Thoracic aorta (tissue), 2 donors: ENCODE data around the gene PTCD1. TPM values are rescaled to one million over a fixed set of nuclear protein-coding genes. Genes with fewer than 3 reads are reported as not detected.
A peak's percentile ranks its signal among the peaks of the same experiment; 100 is the strongest.

Experiments
- ATAC-seq: fragments of 150-250 bp; one replicate; pipeline ENCODE4 v1.8.0; 2017; ENCODE audit warnings: low read depth; ENCODE audit not compliant: insufficient number of reproducible peaks, low FRiP score
- DNase-seq: peaks from one replicate; pipeline ENCODE4 v3.0.0-alpha.2; 2020; ENCODE audit warnings: low spot score
- H3K27ac ChIP-seq, 2 donors: fragments of 200-600 bp; sonication (generic); 1 replicate in 1 of 2; 2 replicates in 1 of 2; pipeline ENCODE4 v1.5.1; 2016; ENCODE audit warnings: mild to moderate bottlenecking in 2 of 2, moderate library complexity in 2 of 2
- H3K27me3 ChIP-seq: fragments of 200-600 bp; sonication (generic); replicated peaks from 2 replicates; pipeline ENCODE4 v1.6.0; 2016; ENCODE audit warnings: mild to moderate bottlenecking; ENCODE audit not compliant: insufficient read depth
- H3K36me3 ChIP-seq: fragments of 200-600 bp; sonication (generic); one replicate; pipeline ENCODE4 v1.5.1; 2016
- H3K4me1 ChIP-seq, 2 donors: fragments of 200-600 bp; sonication (generic); 1 replicate in 1 of 2; 2 replicates in 1 of 2; pipeline versions ENCODE4 v1.5.1 to v1.6.0; 2016; ENCODE audit warnings: low read depth in 2 of 2, mild to moderate bottlenecking in 1 of 2; ENCODE audit not compliant: control insufficient read depth in 1 of 2
- H3K4me3 ChIP-seq: fragments of 200-600 bp; sonication (generic); 2 replicates; pipeline ENCODE4 v1.5.1; 2016; ENCODE audit warnings: mild to moderate bottlenecking
- H3K9me3 ChIP-seq: fragments of 200-600 bp; sonication (generic); 2 replicates; pipeline ENCODE4 v1.5.1; 2016
- CTCF ChIP-seq: fragments of 200-600 bp; sonication (generic); IDR thresholded peaks from one replicate; pipeline ENCODE4 v1.5.1; 2019; ENCODE audit warnings: antibody characterized with exemption
- total RNA-seq, 2 donors: library from RNA; depleted of rRNA; stranded (reverse); fragments of >200 nt; gene quantifications; one replicate each; pipeline versions ENCODE4 v1.1.0 to v1.2.3, GENCODE V29; 2016

Gene PTCD1
- total RNA-seq, 2 donors from 2014 or later: 5.1 to 23.7 TPM

DNA sequence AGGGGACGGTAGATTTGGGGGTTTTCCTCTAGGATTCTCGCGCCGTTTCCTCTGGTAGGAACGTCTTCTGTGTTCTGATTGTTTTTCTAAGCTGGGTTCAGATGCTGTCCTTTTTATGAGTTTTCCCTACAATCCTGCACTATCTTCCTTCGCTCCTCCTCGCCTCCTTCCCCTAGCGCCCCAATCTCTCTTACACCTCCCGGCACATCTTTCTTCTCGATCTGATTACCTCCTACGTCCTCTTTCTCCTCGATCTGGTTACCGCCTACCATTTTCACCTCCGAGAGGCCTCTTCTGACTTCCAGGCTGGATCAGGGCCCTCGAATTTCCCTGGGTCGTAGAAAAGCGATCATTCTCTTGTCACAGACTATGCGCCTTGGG lies 29.4 kb downstream of the PTCD1 start:
- H3K36me3 ChIP-seq: peaks cover 29% of the 10 kb centered on the region
- DNase-seq (no peak), ATAC-seq (no peak)
- H3K27me3 ChIP-seq: no peaks in the 10 kb centered on the region
- TF ChIP-seq CTCF: no peak
- peaks cover 24 to 32% of the 10 kb centered on the region in 2 donors for H3K4me1 ChIP-seq
- H3K4me3 ChIP-seq: peak overlapping the region; percentile 96
- no peaks in the 10 kb centered on the region for H3K9me3 ChIP-seq
- H3K27ac ChIP-seq: peak overlapping the region; percentile 95 to 96

DNA sequence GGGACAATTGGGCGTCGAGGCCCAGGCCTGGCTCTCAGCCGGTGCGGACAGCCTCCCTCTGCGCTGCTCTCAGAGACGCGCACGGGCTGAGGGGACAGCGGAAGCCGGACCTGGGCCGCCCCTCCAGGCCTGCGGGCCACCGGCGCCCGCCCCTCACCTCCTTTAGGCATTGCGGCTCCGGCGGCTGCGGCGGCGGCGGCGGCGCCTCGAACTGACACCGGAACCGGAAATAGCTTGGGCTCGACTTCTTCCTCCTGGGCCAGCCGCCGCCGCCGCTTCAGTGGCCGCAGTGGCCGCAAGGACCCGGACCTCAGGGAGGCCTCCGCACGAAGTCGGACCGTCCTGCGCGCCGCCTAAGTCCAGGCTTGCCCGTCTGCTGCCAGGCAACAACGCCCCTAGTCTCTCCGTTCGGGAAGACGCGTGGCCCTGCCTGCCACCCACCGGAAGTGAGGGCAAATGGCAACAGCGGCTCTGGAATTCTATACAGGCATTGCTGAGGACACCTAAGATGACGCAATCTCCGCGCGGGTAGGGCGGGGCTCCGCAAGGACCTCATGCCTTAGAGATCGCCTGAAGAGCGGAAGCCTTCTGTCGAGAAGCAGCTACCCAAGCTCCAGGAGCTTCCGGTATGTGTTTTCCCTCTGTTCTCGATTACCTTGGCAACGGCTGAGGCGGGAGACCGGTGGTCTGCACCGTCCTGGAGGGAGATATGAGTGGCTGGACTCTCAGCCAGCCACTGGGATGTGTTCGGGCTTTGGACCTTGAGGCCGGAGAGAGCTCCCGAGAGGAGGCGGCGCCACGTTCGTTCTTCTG lies 30.0 kb downstream of the PTCD1 start, which contains the start of the genes BUD31 and PDAP1:
Gene BUD31, plus strand, starts transcription at position 591 of the 813 bp plus-strand sequence. CDS start 2,124 bp downstream, outside the sequence.
Gene PDAP1, minus strand, starts transcription at position 219 of the 813 bp plus-strand sequence. Its CDS starts 49 bp downstream, at position 170.
- DNase-seq: peak; percentile 62
- Histone ChIP-seq H3K36me3 (peaks cover 31% of the 10 kb centered on the region), H3K4me3 (peak within 1 kb of the TSS; percentile 96), H3K27ac (peak within 1 kb of the TSS; percentile 95 to 96), H3K9me3 (no peaks in the 10 kb centered on the region), H3K27me3 (no peaks in the 10 kb centered on the region), H3K4me1 (peaks cover 24 to 32% of the 10 kb centered on the region in 2 donors)
- TF ChIP-seq CTCF: no peak
- ATAC-seq: peak; percentile 93

GRCh38 chr7:99407872-99408378 lies 30.7 kb downstream of the PTCD1 start:
- no peak for TF ChIP-seq CTCF
- Histone ChIP-seq H3K27me3 (no peaks in the 10 kb centered on the region), H3K4me1 (peaks cover 24 to 32% of the 10 kb centered on the region in 2 donors), H3K27ac (peak overlapping the region; percentile 95 to 96), H3K9me3 (no peaks in the 10 kb centered on the region), H3K4me3 (peak overlapping the region; percentile 96), H3K36me3 (peaks cover 24% of the 10 kb centered on the region)
- ATAC-seq: peak; percentile 67
- peak; percentile 77 for DNase-seq

- Histone ChIP-seq H3K27ac (no peak overlapping the region), H3K4me1 (peaks cover 24 to 32% of the 10 kb centered on the region in 2 donors), H3K27me3 (no peaks in the 10 kb centered on the region), H3K4me3 (no peak overlapping the region), H3K36me3 (peaks cover 21% of the 10 kb centered on the region), H3K9me3 (no peaks in the 10 kb centered on the region)
- DNase-seq (no peak), ATAC-seq (no peak)
- TF ChIP-seq CTCF: no peak
These were observed 32.0 kb downstream of the PTCD1 start for GRCh38 chr7:99406557-99406956.

DNA sequence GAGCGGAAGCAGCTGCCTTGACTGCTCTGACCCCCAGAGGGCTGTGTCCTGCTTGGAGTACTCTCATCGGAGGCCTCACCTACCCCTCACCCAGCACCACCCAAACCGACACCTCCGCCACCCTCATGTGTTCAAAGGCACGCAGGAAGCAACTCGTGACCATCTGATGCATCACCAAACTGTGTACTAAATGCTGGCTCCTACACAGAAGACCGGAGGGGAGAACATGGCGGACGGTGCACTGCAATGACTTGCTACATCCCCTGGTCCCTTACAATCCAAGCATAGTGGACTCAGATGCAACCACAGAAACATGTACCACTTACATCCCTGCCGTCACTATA lies 33.6 kb downstream of the PTCD1 start:
- no peak for DNase-seq
- Histone ChIP-seq H3K27me3 (no peaks in the 10 kb centered on the region), H3K4me3 (no peak overlapping the region), H3K9me3 (no peaks in the 10 kb centered on the region), H3K27ac (no peak overlapping the region), H3K4me1 (peaks cover 19 to 26% of the 10 kb centered on the region in 2 donors), H3K36me3 (peaks cover 28% of the 10 kb centered on the region)
- TF ChIP-seq CTCF: no peak
- ATAC-seq: no peak
